ENCODE results near the gene PTGS2.

Gene PTGS2

DNA sequence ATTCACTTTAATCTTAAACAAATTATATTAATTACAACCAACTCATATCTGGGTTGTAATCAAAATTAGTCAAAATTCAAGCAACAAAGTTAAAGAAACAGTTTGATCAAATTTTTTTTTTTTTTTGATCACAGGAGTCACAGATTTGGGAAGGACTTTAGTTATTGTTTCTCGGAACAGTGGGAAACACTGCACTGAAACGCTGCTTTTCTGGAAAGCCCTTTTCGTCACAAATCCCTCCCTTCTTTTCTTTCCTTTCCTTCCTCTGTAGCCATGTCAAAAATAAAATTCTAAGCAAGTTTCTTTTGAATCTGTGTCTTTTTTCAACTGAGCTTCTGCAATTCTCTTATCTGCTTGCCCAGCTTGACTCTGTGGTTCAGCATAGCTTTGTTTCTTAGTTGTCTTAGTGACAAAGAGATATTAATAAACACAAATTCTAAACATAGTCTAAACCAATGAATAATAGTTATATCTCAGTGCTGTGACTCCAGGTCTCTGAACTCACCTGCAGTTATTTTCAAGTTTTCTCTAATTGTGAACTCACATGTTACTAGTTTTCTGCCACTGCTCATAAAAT, 53.8 kb downstream of the PTGS2 start:
- no peaks in the 10 kb centered on the region for H3K36me3 ChIP-seq (ENCODE audit: control insufficient read depth, insufficient read depth, low read length)
- no peak overlapping the region for H3K9ac ChIP-seq (ENCODE audit: low read length)
- no peak overlapping the region for H4K5ac ChIP-seq (ENCODE audit: low read length)
- H4K8ac ChIP-seq (ENCODE audit: low read depth, low read length) = no peak overlapping the region
- H2BK5ac ChIP-seq (ENCODE audit: low read length) = no peak overlapping the region
- H3K23ac ChIP-seq (ENCODE audit: low read length) = no peak overlapping the region
- H3K27me3 ChIP-seq (ENCODE audit: insufficient read depth, low read length, poor library complexity) = no peaks in the 10 kb centered on the region
- no peak overlapping the region for H2BK15ac ChIP-seq (replicated peaks; ENCODE audit: low read depth)
- no peak overlapping the region for H3K18ac ChIP-seq (ENCODE audit: low read length)
- no peaks in the 10 kb centered on the region for H3K79me2 ChIP-seq (ENCODE audit: control insufficient read depth, insufficient read depth, low read length)
- whole genome bisulfite sequencing (ENCODE audit: extremely low coverage, insufficient coverage, low lambda C conversion rate) = no CpG with 5 or more reads among the region's 3 CpGs
- H3K4me2 ChIP-seq (ENCODE audit: low read length) = no peak overlapping the region
- DNase-seq = no peak
- no peak overlapping the region for H2AK5ac ChIP-seq (ENCODE audit: low read length)
- H3K27ac ChIP-seq (ENCODE audit: low read depth, low read length) = no peak overlapping the region
- H3K56ac ChIP-seq (ENCODE audit: low read length) = no peak overlapping the region
- H2BK120ac ChIP-seq (ENCODE audit: low read depth, low read length) = no peak overlapping the region
- no peak overlapping the region for H3K4ac ChIP-seq (ENCODE audit: low read depth, low read length)
- no peaks in the 10 kb centered on the region for H3K79me1 ChIP-seq (ENCODE audit: low read length)
- H3K4me3 ChIP-seq (ENCODE audit: low read length) = no peak overlapping the region
- no peaks in the 10 kb centered on the region for H3K4me1 ChIP-seq (ENCODE audit: control insufficient read depth, low read depth, low read length)

DNA sequence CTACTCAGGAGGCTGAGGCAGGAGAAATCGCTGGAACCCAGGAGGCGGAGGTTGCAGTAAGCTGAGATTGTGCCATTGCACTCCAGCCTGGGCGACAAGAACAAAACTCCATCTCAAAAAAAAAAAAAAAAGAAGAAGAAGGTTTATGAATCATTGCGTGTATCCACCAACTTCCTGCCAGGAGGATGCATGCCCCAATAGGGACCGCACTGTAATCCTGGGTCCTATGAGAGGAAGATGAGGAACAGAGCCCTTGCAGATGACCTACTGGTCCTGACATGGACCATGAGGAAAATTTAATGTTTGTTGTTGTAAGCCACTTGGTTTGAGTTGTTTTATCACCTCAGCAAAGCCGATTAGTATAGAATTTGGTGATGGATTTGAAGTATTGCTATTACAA, 56.7 kb downstream of the PTGS2 start:
- Histone ChIP-seq H2BK5ac (ENCODE audit: low read length) (no peak overlapping the region), H3K4me3 (ENCODE audit: low read length) (no peak overlapping the region), H3K27ac (ENCODE audit: low read depth, low read length) (no peak overlapping the region), H3K9ac (ENCODE audit: low read length) (no peak overlapping the region), H3K23ac (ENCODE audit: low read length) (no peak overlapping the region), H3K56ac (ENCODE audit: low read length) (no peak overlapping the region), H3K27me3 (ENCODE audit: insufficient read depth, low read length, poor library complexity) (no peaks in the 10 kb centered on the region), H4K5ac (ENCODE audit: low read length) (no peak overlapping the region), H2BK15ac (replicated peaks; ENCODE audit: low read depth) (no peak overlapping the region), H4K8ac (ENCODE audit: low read depth, low read length) (no peak overlapping the region), H2BK120ac (ENCODE audit: low read depth, low read length) (no peak overlapping the region), H3K18ac (ENCODE audit: low read length) (no peak overlapping the region), H3K79me1 (ENCODE audit: low read length) (no peaks in the 10 kb centered on the region), H3K4me1 (ENCODE audit: control insufficient read depth, low read depth, low read length) (no peaks in the 10 kb centered on the region), H3K4ac (ENCODE audit: low read depth, low read length) (no peak overlapping the region), H3K4me2 (ENCODE audit: low read length) (no peak overlapping the region), H3K36me3 (ENCODE audit: control insufficient read depth, insufficient read depth, low read length) (no peaks in the 10 kb centered on the region), H3K79me2 (ENCODE audit: control insufficient read depth, insufficient read depth, low read length) (no peaks in the 10 kb centered on the region), H2AK5ac (ENCODE audit: low read length) (no peak overlapping the region)
- no CpG with 5 or more reads among the region's 6 CpGs for WGBS (ENCODE audit: extremely low coverage, insufficient coverage, low lambda C conversion rate)
- DNase-seq = no peak

Data from mesendoderm (in vitro differentiated cells).